ENCODE results near the gene TYR.

- TF ChIP-seq POLR2AphosphoS5 (IDR thresholded peaks at IDR 0.05; ENCODE audit: low read depth, low read length) (no peak), POLR2A (IDR thresholded peaks at IDR 0.05; ENCODE audit: low read depth, low read length) (no peak), TAF1 (IDR thresholded peaks at IDR 0.05; ENCODE audit: borderline replicate concordance, low read depth, low read length) (no peak)
These were observed 41.1 kb upstream of the TYR start for GRCh38 chr11:89136606-89137005.
